HCT116 (cell line): Measurements from ENCODE around the gene OR2B2. TPM values are rescaled to one million over a fixed set of nuclear protein-coding genes. Genes with fewer than 3 reads are reported as not detected.

Experiments used
- ATAC-seq: fragments of 200-7000 bp; cut with Tn5 transposase; 2 replicates; pipeline ENCODE4 v1.9.1; 2020; ENCODE audit warnings: mild to moderate bottlenecking, moderate library complexity
- BruUV-seq: library from RNA; stranded (reverse); fragments of 400-500 nt; replicated peaks from 2 replicates; lab custom pipeline; 2021; lab: Mats Ljungman, UMichigan
- CTCF ChIA-PET: fragments of 300-600 bp; sonication (Branson Sonifier 250); formaldehyde crosslinking; loops from one replicate; lab custom pipeline; 2021; ENCODE audit warnings: antibody characterized with exemption; lab: Charles Lee
- POLR2A ChIA-PET: fragments of 300-600, 350-600 bp; sonication (Branson Sonifier 250); formaldehyde crosslinking; loops from one replicate; lab custom pipeline; 2021; ENCODE audit warnings: antibody characterized with exemption; lab: Charles Lee
- RAD21 ChIA-PET, 2 experiments: fragments of 300-600 bp; sonication (Branson Sonifier 250); formaldehyde crosslinking; loops; one replicate each; lab custom pipeline; 2023; ENCODE audit warnings: low total read pairs in 2 of 2; ENCODE audit not compliant: uncharacterized antibody in 2 of 2, unreplicated experiment in 2 of 2, low non-redundant PET in 1 of 2; lab: Charles Lee
- DNase-seq: peaks from one replicate; pipeline ENCODE4 v3.0.0-alpha.2; 2010; ENCODE audit warnings: low read depth, low spot score
- H2AFZ ChIP-seq: fragments of 200-600 bp; shearing (Covaris generic), sonication (generic); 2 replicates; pipeline ENCODE4 v1.6.1; 2017; ENCODE audit warnings: low read depth, mixed run types, mixed read lengths, antibody characterized with exemption, low read length; ENCODE audit not compliant: poor library complexity, severe bottlenecking
- H3K27ac ChIP-seq: 2 replicates; pipeline ENCODE4 v1.5.1; 2012; ENCODE audit warnings: low read depth, low read length
- H3K27me3 ChIP-seq: fragments of 200-600 bp; sonication (generic); 2 replicates; pipeline ENCODE4 v1.6.1; 2016; ENCODE audit warnings: mixed run types, low read length, mixed read lengths; ENCODE audit not compliant: insufficient read depth
- H3K36me3 ChIP-seq, 2 experiments: fragments of 200-500 bp in 1 of 2; fragments of 200-600 bp in 1 of 2; sonication (Bioruptor generic) in 1 of 2; sonication (generic) in 1 of 2; 2 replicates each; pipeline versions ENCODE4 v1.5.1 to v1.6.1; 2014 to 2016; ENCODE audit warnings: low read length in 2 of 2, inconsistent platforms in 1 of 2, mixed read lengths in 1 of 2, mixed run types in 1 of 2; ENCODE audit not compliant: insufficient read depth in 2 of 2, control insufficient read depth in 1 of 2
- H3K4me1 ChIP-seq, 2 experiments: fragments of 200-600 bp in 1 of 2; sonication (generic) in 1 of 2; 2 replicates each; pipeline versions ENCODE4 v1.5.1 to v1.6.1; 2012 to 2017; ENCODE audit warnings: low read length in 2 of 2, inconsistent platforms in 1 of 2, mild to moderate bottlenecking in 1 of 2, mixed read lengths in 1 of 2, mixed run types in 1 of 2, moderate library complexity in 1 of 2; ENCODE audit not compliant: insufficient read depth in 2 of 2, control insufficient read depth in 1 of 2
- H3K4me2 ChIP-seq: fragments of 200-600 bp; sonication (generic); 2 replicates; pipeline ENCODE4 v1.6.1; 2017; ENCODE audit warnings: mixed run types, low read length, mixed read lengths
- H3K4me3 ChIP-seq, 2 experiments: fragments of 200-600 bp in 1 of 2; sonication (generic) in 1 of 2; replicated peaks in 1 of 2; 2 replicates each; pipeline ENCODE4 v1.5.1; 2011 to 2016; ENCODE audit warnings: low read length in 2 of 2, control low read depth in 1 of 2, low read depth in 1 of 2, mild to moderate bottlenecking in 1 of 2, mixed read lengths in 1 of 2, mixed run types in 1 of 2
- H3K79me2 ChIP-seq: fragments of 200-600 bp; sonication (generic); 2 replicates; pipeline ENCODE4 v1.6.1; 2017; ENCODE audit warnings: mild to moderate bottlenecking, mixed run types, low read length, moderate library complexity, mixed read lengths; ENCODE audit not compliant: insufficient read depth
- H3K9ac ChIP-seq: fragments of 200-600 bp; sonication (generic); 2 replicates; pipeline ENCODE4 v1.6.1; 2016; ENCODE audit warnings: low read length, mixed read lengths
- H3K9me2 ChIP-seq: fragments of 200-600 bp; sonication (generic), shearing (Covaris generic); 2 replicates; pipeline ENCODE4 v1.6.1; 2017; ENCODE audit warnings: mixed run types, mild to moderate bottlenecking, moderate library complexity; ENCODE audit not compliant: insufficient read depth
- H3K9me3 ChIP-seq, 2 experiments: fragments of 200-500 bp in 1 of 2; fragments of 200-600 bp in 1 of 2; sonication (Bioruptor generic) in 1 of 2; sonication (generic) in 1 of 2; 2 replicates each; pipeline ENCODE4 v1.6.1; 2014 to 2017; ENCODE audit warnings: low read length in 2 of 2, mixed read lengths in 2 of 2, inconsistent platforms in 1 of 2, low read depth in 1 of 2, mild to moderate bottlenecking in 1 of 2, mixed run types in 1 of 2, moderate library complexity in 1 of 2; ENCODE audit not compliant: control insufficient read depth in 1 of 2, insufficient read depth in 1 of 2
- H4K20me1 ChIP-seq: fragments of 200-600 bp; sonication (generic), shearing (Covaris generic); 2 replicates; pipeline ENCODE4 v1.6.1; 2017; ENCODE audit warnings: mixed run types, mild to moderate bottlenecking, moderate library complexity; ENCODE audit not compliant: insufficient read depth
- EZH2phosphoT487 ChIP-seq: fragments of 200-600 bp; IDR thresholded peaks from 2 replicates; pipeline ENCODE4 v1.6.1; 2018; ENCODE audit warnings: antibody characterized with exemption, borderline replicate concordance
- JUND ChIP-seq: IDR thresholded peaks from 2 replicates; pipeline ENCODE4 v1.6.1; 2012
- POLR2A ChIP-seq: IDR thresholded peaks from 2 replicates; pipeline ENCODE4 v1.7.0; 2011; ENCODE audit warnings: borderline replicate concordance; ENCODE audit not compliant: insufficient read depth, insufficient read length; ENCODE audit errors: extremely low read depth
- RAD21 ChIP-seq: IDR thresholded peaks from 2 replicates; pipeline ENCODE4 v1.6.1; 2012; ENCODE audit warnings: low read depth, mild to moderate bottlenecking
- REST ChIP-seq: IDR thresholded peaks from 2 replicates; pipeline ENCODE4 v1.6.1; 2012; ENCODE audit warnings: low read depth
- SIN3A ChIP-seq: IDR thresholded peaks from 2 replicates; pipeline ENCODE4 v1.6.1; 2012; ENCODE audit warnings: low read depth
- SP1 ChIP-seq: IDR thresholded peaks from 2 replicates; pipeline ENCODE4 v1.6.1; 2012; ENCODE audit warnings: low read depth
- YY1 ChIP-seq: IDR thresholded peaks from 2 replicates; pipeline ENCODE4 v1.6.1; 2011; ENCODE audit warnings: low read length, low read depth, moderate library complexity, mild to moderate bottlenecking; ENCODE audit not compliant: insufficient replicate concordance; ENCODE audit errors: extremely low read depth
- ZBTB33 ChIP-seq: IDR thresholded peaks from 2 replicates; pipeline ENCODE4 v1.6.1; 2011; ENCODE audit warnings: mild to moderate bottlenecking, low read length, moderate library complexity; ENCODE audit not compliant: insufficient replicate concordance; ENCODE audit errors: extremely low read depth
- intact Hi-C: fragments of 100-400 bp; cut with micrococcal nuclease; formaldehyde crosslinking; loops from 2 replicates; pipeline ENCODE4 v1.10.0; 2022
- total RNA-seq: library from RNA; stranded (reverse); gene quantifications from one replicate; pipeline ENCODE4 v1.2.1, GENCODE V29; 2021; ENCODE audit not compliant: unreplicated experiment
- TF ChIP-seq, protein P1 (sequence below): IDR thresholded peaks from 2 replicates; pipeline ENCODE4 v1.6.1; 2012

The OR2B2 gene
- total RNA-seq, 1 experiment from 2014 or later: not detected

GRCh38 chr6:27888566-27888965 is 23.6 kb downstream of the OR2B2 start (continued):
- TF ChIP-seq ZBTB33 (no peak), JUND (no peak), EZH2phosphoT487 (no peak), SIN3A (no peak), REST (no peak), POLR2A (no peak), SP1 (no peak)
- TF ChIP-seq, protein P1, sequence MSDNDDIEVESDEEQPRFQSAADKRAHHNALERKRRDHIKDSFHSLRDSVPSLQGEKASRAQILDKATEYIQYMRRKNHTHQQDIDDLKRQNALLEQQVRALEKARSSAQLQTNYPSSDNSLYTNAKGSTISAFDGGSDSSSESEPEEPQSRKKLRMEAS: no peak

- H3K79me2 ChIP-seq: no peaks in the 10 kb centered on the region
- intact Hi-C loops: no loop called here
- no peak overlapping the region for H3K9ac ChIP-seq
- ChIA-PET CTCF (no interaction called here), POLR2A (interaction anchor here (6.8 kb wide), 1 partner anchor 52 kb away, joined by 305 read pairs; a partner anchor contains a TSS), RAD21 (no interaction called here)
- TF ChIP-seq REST: no peak
- TF ChIP-seq YY1: no peak
- TF ChIP-seq RAD21: no peak
- ATAC-seq: no peak
- no peaks in the 10 kb centered on the region for H3K36me3 ChIP-seq
- no peak for DNase-seq
- H3K9me2 ChIP-seq: no peaks in the 10 kb centered on the region
- no peak overlapping the region for H3K4me2 ChIP-seq
- no peaks in the 10 kb centered on the region for H3K27me3 ChIP-seq
- no TSS peak for BruUV-seq
- no peak overlapping the region for H3K27ac ChIP-seq
- H3K4me1 ChIP-seq: peaks cover 16 to 21% of the 10 kb centered on the region in 2 experiments
- no peak overlapping the region for H2AFZ ChIP-seq
- no peaks in the 10 kb centered on the region for H4K20me1 ChIP-seq
- H3K9me3 ChIP-seq: no peaks in the 10 kb centered on the region
- H3K4me3 ChIP-seq: no peak overlapping the region
These were observed 26.1 kb downstream of the OR2B2 start for GRCh38 chr6:27886073-27886472.
